Neural crest cell (in vitro differentiated cells): ENCODE results near the gene C3orf80. TPM values are rescaled to one million over a fixed set of nuclear protein-coding genes. Genes with fewer than 3 reads are reported as not detected.

ENCODE experiments used
- DNase-seq: peaks from one replicate; pipeline ENCODE4 v3.0.0; 2021; ENCODE audit warnings: low read depth, mixed read lengths, low spot score
- H3K27ac Mint-ChIP-seq: one replicate; pipeline ENCODE4 v1.8.0; 2021; ENCODE audit warnings: mild to moderate bottlenecking, mixed read lengths; ENCODE audit not compliant: unreplicated experiment
- H3K27me3 Mint-ChIP-seq: 2 replicates; pipeline ENCODE4 v1.8.0; 2021; ENCODE audit warnings: low read depth, mild to moderate bottlenecking, mixed read lengths
- H3K36me3 Mint-ChIP-seq: 2 replicates; pipeline ENCODE4 v1.8.0; 2021; ENCODE audit warnings: low read depth, mild to moderate bottlenecking, mixed read lengths
- H3K4me1 Mint-ChIP-seq: 2 replicates; pipeline ENCODE4 v1.8.0; 2021; ENCODE audit warnings: mixed read lengths
- H3K4me3 Mint-ChIP-seq: one replicate; pipeline ENCODE4 v1.8.0; 2021; ENCODE audit warnings: mild to moderate bottlenecking, mixed read lengths
- H3K9me3 Mint-ChIP-seq: 2 replicates; pipeline ENCODE4 v1.8.0; 2021; ENCODE audit warnings: mixed read lengths
- CTCF ChIP-seq: fragments of 200-600 bp; sonication (generic); conservative IDR thresholded peaks from 2 replicates; pipeline ENCODE4 v1.5.0; 2021; ENCODE audit warnings: antibody characterized with exemption, mild to moderate bottlenecking
- total RNA-seq: library from RNA; stranded (reverse); gene quantifications from 2 replicates; pipeline ENCODE4 v1.2.1, GENCODE V29; 2021

C3orf80 gene
- total RNA-seq, 1 donor from 2014 or later, result 0.44 TPM

DNA sequence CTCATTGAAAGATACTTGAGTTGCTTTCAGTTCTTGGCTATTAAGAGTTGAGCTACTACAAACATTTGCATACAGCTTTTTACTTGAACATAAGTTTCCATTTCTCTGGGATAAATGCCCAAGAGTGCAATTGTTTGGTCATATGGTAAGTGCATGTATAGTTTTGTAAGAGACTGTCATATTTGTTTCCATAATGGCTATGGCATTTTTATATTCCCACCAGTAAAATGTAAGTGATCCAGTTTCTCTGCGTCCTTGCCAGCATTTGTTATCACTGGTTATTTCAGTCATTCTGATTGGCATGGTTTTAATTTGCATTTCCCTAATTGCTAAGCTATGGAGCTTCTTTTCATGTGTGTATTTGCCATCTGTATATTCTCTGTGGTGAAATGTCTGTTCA, 22.5 kb downstream of the C3orf80 start:
- Mint-ChIP-seq H3K27ac (no peak overlapping the region), H3K9me3 (peaks cover 16% of the 10 kb centered on the region), H3K36me3 (no peaks in the 10 kb centered on the region), H3K4me3 (no peak overlapping the region), H3K4me1 (no peaks in the 10 kb centered on the region), H3K27me3 (no peaks in the 10 kb centered on the region)
- no peak for DNase-seq
- no peak for TF ChIP-seq CTCF

DNA sequence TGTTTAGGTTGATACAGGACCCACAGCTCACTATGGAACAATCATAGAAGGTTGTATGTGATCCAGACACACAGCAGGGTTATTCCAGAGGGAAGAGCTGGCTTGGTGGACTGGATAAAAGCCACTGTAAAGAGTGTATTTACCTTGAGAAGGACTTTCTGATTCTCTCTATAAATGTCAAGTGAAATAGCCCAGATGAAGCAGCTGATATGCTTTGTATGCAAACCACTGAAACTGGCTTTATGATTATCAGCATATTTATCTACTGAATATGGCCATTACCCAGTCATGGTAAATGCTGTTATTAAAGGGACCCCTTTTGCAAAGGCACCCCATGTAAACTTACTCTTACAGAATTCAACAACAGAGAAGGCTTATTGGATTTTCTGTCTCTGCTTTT, 28.1 kb downstream of the C3orf80 start:
- Mint-ChIP-seq H3K9me3 (no peaks in the 10 kb centered on the region), H3K4me3 (no peak overlapping the region), H3K27ac (no peak overlapping the region), H3K27me3 (no peaks in the 10 kb centered on the region), H3K36me3 (peaks cover 4% of the 10 kb centered on the region), H3K4me1 (no peaks in the 10 kb centered on the region)
- no peak for DNase-seq
- TF ChIP-seq CTCF, result no peak

GRCh38 chr3:160257606-160258005, 32.4 kb downstream of the C3orf80 start:
- Mint-ChIP-seq H3K9me3 (no peaks in the 10 kb centered on the region), H3K36me3 (peaks cover 4% of the 10 kb centered on the region), H3K27ac (no peak overlapping the region), H3K27me3 (no peaks in the 10 kb centered on the region), H3K4me1 (no peaks in the 10 kb centered on the region), H3K4me3 (no peak overlapping the region)
- DNase-seq, result no peak
- TF ChIP-seq CTCF, result no peak

- Mint-ChIP-seq H3K4me3 (no peak overlapping the region), H3K36me3 (peaks cover 7% of the 10 kb centered on the region), H3K27me3 (no peaks in the 10 kb centered on the region), H3K27ac (no peak overlapping the region), H3K9me3 (no peaks in the 10 kb centered on the region), H3K4me1 (no peaks in the 10 kb centered on the region)
- no peak for TF ChIP-seq CTCF
- no peak for DNase-seq
These were observed 34.4 kb downstream of the C3orf80 start for GRCh38 chr3:160259589-160259988.

DNA sequence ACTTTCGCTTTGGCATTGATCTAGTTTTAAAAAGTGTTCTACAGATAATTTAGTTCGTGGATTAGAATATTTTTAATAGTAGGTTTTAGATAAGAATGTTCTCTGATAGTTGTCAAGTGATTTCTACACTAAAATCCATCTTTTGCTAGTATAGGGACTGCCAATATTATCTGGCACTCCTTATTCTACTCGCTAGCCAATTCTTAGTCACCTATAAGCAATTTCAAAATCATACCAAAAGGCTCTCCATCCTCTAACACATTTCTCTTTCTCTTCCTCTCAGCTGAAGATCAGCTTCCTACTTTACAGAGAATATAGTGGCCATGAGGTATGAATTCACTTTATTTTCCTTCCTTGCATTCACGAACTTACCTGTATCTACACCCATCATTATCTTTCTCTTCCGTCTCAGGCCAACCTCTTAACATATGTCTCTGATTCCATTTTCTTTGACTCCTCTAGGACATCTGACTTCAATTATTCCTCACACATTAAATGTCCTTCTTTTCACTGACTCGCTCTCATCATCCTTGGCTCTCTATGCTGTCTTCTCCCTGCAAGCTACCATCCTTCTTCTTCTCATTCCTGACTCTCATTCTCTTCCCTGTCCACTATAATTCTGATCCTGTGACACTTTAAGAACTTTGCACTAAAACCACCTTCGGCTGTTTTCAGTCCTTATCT, 35.5 kb downstream of the C3orf80 start:
- TF ChIP-seq CTCF, result no peak
- Mint-ChIP-seq H3K9me3 (no peaks in the 10 kb centered on the region), H3K4me3 (no peak overlapping the region), H3K36me3 (peaks cover 2% of the 10 kb centered on the region), H3K27ac (no peak overlapping the region), H3K4me1 (no peaks in the 10 kb centered on the region), H3K27me3 (no peaks in the 10 kb centered on the region)
- DNase-seq, result no peak
